ENCODE measurements around the gene ENTPD1. TPM values are rescaled to one million over a fixed set of nuclear protein-coding genes. Genes with fewer than 3 reads are reported as not detected.
"Not testable (repeated sequence)": the region's sequence is repeated elsewhere in the genome, so short reads cannot be mapped to it uniquely, and the experiment has no call there.

Gene ENTPD1
- polyA plus RNA-seq, 4 donors: 19.8 to 30.8 (median 22.4) TPM

- DNase-seq (ENCODE audit: low read depth in 4 of 4, low spot score in 3 of 4): no peak
Observed at GRCh38 chr10:95756809-95757684, 1.1 kb downstream of the ENTPD1 start.

- DNase-seq (ENCODE audit: low read depth in 4 of 4, low spot score in 3 of 4): no peak
Observed at GRCh38 chr10:95758351-95759025, 2.5 kb downstream of the ENTPD1 start.

GRCh38 chr10:95759233-95759826 is 3.4 kb downstream of the ENTPD1 start:
- no peak for DNase-seq (ENCODE audit: low read depth in 4 of 4, low spot score in 3 of 4)

- no peak for DNase-seq (ENCODE audit: low read depth in 4 of 4, low spot score in 3 of 4)
Observed at GRCh38 chr10:95761939-95762492, 6.1 kb downstream of the ENTPD1 start.

- DNase-seq (ENCODE audit: low read depth in 4 of 4, low spot score in 3 of 4): no peak
Observed at GRCh38 chr10:95767884-95768556, 12.1 kb downstream of the ENTPD1 start.

GRCh38 chr10:95770084-95770720 is 14.2 kb downstream of the ENTPD1 start:
- DNase-seq (ENCODE audit: low read depth in 4 of 4, low spot score in 3 of 4): no peak

GRCh38 chr10:95773454-95773853 is 17.5 kb downstream of the ENTPD1 start:
- DNase-seq (ENCODE audit: low read depth in 4 of 4, low spot score in 3 of 4): not testable (repeated sequence)

GRCh38 chr10:95777638-95778037 is 21.7 kb downstream of the ENTPD1 start:
- DNase-seq (ENCODE audit: low read depth in 4 of 4, low spot score in 3 of 4): not testable (repeated sequence)

- no peak for DNase-seq (ENCODE audit: low read depth in 4 of 4, low spot score in 3 of 4)
Observed at GRCh38 chr10:95782318-95782717, 26.4 kb downstream of the ENTPD1 start.

- no peak for DNase-seq (ENCODE audit: low read depth in 4 of 4, low spot score in 3 of 4)
Observed at GRCh38 chr10:95783741-95784140, 27.8 kb downstream of the ENTPD1 start.

GRCh38 chr10:95784279-95784913 is 28.4 kb downstream of the ENTPD1 start:
- DNase-seq (ENCODE audit: low read depth in 4 of 4, low spot score in 3 of 4): no peak

- DNase-seq (ENCODE audit: low read depth in 4 of 4, low spot score in 3 of 4): no peak
Observed at GRCh38 chr10:95785317-95785716, 29.4 kb downstream of the ENTPD1 start.

GRCh38 chr10:95785942-95786669 is 30.1 kb downstream of the ENTPD1 start:
- no peak for DNase-seq (ENCODE audit: low read depth in 4 of 4, low spot score in 3 of 4)

- DNase-seq (ENCODE audit: low read depth in 4 of 4, low spot score in 3 of 4): no peak
Observed at GRCh38 chr10:95787447-95787846, 31.5 kb downstream of the ENTPD1 start.

GRCh38 chr10:95788830-95789229 is 32.9 kb downstream of the ENTPD1 start:
- no peak for DNase-seq (ENCODE audit: low read depth in 4 of 4, low spot score in 3 of 4)

GRCh38 chr10:95789902-95790301 is 33.9 kb downstream of the ENTPD1 start:
- no peak for DNase-seq (ENCODE audit: low read depth in 4 of 4, low spot score in 3 of 4)

GRCh38 chr10:95790982-95791381 is 35.0 kb downstream of the ENTPD1 start:
- no peak for DNase-seq (ENCODE audit: low read depth in 4 of 4, low spot score in 3 of 4)

GRCh38 chr10:95791425-95791979 is 35.5 kb downstream of the ENTPD1 start:
- no peak for DNase-seq (ENCODE audit: low read depth in 4 of 4, low spot score in 3 of 4)

All from right renal pelvis (tissue), 4 donors.